HG03565 (cell line): Measurements from ENCODE around the gene FAM98C.
A peak's percentile ranks its signal among the peaks of the same experiment; 100 is the strongest.
"Not testable (repeated sequence)": the region's sequence is repeated elsewhere in the genome, so short reads cannot be mapped to it uniquely, and the experiment has no call there.

Experiments
- ATAC-seq: cut with Tn5 transposase; IDR thresholded peaks from one replicate; pipeline ENCODE4 v1.9.1; 2021; ENCODE audit warnings: mild to moderate bottlenecking, moderate library complexity; ENCODE audit not compliant: unreplicated experiment

FAM98C gene

DNA sequence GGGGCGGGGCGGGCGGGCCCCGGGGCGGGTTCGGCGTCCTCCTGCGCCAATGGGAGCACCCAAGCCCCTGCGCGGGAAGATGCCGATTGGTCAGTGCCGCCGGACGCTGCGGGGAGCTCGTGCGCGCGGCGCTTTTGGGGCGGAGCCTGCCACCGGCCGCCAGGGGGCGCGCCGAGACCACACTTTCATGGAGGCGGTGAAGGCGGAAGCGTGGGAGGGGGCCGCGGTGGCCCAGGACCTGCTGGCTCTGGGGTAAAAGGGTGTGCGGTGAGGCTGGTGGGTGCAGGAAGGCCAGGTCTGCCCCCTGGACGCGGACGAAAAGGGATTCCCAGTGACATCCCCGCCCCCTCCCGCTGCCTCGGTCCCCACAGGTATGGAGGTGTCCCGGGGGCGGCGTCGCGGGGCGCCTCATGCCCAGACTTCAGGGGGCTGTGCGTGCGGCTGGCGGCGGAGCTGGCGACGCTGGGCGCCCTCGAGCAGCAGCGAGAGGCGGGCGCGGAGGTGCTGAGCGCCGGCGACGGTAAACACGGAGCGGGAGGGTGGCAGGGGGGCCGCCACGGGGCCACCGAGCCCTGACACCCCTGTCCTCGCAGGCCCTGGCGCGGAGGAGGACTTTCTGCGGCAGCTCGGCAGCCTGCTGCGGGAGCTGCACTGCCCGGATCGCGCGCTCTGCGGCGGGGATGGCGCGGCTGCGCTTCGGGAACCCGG is at the start of gene FAM98C:
Gene FAM98C (plus strand): TSS at position 127 of the 708 bp plus-strand sequence. CDS start 61 bp downstream, at position 188.
- peak; percentile 88 for ATAC-seq

DNA sequence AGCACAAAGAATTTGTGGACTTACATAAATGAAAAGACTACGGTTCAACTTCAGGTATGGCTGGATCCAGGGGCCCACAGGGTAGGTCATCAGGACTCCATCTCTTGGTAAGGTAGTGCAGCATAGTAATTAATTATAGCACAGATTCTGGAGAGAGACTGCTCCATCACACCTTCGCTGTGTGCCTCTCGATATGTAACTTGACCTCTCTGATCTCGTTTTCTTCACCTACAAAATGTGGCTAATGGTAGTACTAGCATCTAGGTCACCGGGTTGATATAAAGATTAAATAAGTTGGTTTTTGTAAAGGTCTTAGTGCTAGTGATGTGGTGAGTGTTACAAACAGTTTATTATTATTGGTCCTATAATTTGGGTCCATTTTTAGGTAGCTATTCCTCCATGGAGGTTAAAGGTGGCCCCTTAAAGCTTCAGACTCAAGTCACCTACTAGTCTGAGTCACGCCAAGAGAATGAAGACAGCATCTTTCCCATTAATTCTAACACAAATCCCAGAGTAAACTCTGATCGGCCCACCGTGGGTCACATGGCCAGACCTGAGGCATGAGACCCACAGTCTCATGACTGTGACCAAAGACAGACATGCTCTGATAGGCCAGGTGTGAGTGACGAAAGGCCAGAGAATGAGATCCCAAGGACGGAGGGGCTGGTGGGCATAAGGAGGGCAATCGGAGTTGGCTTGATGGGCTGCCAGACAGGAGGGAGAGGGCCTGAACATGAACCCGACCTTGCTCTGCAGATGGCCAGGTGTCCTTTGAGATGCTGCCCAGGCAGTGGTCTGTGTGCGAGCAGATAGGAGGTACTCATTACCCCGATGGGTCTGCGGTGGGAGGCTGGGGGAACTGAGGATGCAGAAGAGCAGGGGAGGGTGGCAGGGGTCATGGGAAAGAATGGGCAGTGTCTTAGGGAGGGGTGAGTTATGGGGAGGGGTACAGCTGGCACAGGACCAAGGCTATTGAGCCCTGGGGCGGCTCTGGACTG is 46.9 kb upstream of the FAM98C start:
- no peak for ATAC-seq

DNA sequence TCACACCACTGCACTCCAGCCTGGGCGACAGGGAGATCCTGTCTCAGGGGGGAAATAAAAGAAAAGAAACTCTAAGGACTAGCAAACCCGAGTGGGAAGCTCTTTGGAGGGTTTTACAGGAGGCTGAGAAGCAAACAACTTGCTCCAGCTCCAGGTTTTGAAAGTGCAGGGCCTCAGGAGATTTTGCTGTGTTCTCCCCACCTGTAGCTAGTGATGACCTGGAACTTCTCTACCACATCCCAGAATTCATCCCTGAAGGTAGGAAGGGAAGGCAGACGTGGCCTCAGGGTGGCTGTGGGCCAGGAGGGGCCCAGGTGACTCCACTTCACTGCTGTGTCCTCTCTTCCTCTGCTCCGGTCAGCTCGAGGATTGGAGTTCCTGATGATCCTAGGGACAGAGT is 44.8 kb upstream of the FAM98C start:
- ATAC-seq, result no peak

DNA sequence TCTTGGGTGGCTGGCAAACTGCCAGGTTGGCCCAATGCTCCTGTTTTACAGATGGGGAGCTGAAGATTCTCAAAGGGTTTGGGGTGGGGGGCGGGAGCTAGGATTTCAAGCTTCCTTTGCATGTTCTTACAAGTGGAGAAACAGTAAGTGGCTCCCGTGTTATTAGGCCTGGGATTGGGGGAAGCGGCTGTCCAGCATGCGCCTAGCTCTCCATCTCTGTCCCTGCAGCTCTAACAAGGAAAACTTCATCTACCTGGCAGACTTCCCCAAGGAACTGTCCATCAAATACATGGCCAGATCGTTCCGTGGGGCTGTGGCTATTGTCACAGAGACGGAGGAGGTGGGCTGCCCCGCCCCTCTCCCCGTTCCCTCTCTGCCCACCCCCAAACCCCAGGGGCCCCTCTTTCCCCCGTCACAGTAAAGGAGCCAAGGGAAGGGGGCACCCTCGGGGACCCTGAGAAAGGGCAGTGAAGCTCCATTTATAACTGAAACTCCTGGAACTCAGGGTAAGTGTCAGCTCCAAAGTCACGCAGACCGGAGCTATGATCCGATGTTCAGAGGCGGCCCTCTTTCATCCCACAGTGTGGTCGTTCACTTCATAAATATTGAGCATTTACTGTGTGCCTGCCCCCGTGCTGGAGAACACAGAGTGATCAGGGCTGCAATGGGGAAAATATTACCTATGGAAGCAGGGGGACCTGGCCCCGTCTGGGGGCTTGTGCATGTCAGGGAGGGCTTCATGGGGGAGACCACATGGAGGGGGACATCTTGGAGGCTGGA is 43.5 kb upstream of the FAM98C start:
- ATAC-seq, result no peak

DNA sequence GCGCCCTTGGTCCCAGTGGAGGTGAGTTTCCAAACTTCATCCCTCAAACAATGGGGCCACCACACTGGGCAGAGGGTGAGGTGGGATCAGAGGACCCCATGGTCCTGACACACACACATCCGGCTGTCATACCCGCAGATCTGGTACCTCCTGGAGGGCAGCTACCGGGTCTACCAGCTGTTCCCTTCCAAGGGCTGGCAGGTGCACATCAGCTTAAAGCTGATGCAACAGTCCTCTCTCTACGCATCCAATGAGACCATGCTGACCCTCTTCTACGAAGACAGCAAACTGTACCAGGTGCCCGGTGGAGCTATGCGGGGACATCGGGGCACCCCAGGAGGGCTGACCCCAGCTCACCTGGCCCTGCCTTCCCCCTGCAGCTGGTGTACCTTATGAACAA is 42.5 kb upstream of the FAM98C start:
- ATAC-seq, result no peak

DNA sequence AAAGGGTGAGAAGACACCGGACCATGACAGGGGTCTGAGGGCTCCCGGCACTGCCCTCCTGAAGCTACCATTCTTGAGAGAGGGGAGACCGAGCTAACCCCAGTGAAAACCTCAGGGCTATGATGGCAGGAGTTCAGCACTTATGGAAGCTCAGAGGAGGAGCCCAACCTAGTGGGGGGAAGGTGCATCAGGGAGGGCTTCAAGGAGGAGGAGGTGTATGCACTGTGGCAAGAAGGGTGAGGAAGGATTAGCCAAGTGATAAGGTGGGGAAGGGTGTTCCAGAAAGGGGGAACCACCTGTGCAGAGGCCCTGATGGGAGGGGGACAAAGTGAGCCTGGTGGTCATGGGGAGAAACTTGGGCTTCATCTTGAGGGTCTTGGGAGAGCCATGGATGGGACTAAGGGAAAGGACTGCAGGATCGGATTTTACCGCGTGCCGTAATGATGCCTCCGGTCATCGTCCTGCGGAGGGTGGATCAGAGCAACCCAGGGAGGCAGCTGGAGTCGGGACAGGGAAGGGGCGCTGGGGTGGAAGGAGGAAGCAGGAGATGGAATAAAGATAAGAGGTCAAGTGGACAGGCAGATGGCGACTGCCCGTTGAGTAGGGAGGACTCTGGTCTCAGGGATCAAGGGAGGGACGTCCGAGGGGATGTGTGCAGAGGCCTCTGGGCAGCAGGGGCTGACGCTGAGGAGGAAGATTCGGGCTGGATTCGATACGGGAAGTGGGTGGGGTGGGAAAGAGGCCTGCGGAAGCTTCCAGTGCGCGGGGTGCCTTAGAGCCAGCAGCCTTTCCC is 41.9 kb upstream of the FAM98C start:
- ATAC-seq, result no peak

DNA sequence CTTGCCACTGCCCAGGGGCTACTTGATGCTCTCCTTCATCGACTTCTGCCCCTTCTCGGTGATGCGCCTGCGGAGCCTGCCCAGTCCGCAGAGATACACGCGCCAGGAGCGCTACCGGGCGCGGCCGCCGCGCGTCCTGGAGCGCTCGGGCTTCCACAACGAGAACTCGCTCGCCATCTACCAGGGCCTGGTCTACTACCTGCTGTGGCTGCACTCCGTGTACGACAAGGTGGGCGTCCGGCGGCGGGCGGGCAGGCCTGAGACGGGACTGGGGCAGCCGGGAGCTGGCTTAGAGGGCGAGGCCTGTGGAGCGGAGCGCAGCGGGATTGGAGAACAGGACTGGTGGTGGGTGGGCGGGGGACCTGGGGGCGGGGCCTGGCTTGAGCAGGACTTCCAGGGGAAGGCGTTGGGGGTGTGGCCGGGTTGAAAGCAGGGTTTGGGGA is 41.2 kb upstream of the FAM98C start:
- ATAC-seq, result no peak

DNA sequence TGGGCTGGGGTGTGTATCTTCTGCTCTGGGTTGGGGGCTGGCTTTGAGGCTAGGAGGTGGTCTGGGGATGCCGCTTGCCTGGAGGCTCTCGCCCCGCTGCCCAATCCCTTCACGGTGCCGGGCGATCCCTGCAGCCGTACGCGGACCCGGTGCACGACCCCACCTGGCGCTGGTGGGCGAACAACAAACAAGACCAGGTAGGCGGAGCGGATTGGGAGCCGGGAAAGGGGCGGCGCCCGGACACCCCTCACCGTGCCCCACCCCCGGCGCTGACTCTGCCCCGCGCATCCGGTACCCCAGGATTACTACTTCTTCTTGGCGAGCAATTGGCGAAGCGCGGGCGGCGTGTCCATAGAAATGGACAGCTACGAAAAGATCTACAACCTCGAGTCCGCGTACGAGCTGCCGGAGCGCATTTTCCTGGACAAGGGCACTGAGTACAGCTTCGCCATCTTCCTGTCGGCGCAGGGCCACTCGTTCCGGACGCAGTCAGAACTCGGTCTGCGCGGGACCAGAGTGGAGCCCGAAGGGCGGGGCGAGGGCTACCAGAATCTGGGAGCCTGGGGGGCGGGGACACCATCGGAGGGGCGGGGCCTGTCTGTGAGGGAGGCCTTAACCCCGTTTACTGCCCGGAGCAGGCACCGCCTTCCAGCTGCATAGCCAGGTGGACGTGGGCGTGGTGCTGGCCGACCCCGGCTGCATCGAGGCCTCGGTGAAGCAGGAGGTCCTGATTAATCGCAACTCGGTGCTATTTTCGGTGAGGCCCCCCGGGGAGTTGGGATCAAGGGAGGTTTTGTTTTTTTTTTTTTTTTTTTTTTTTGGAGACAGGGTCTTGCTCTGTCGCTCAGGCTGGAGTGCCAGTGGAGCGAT is 40.6 kb upstream of the FAM98C start:
- no peak for ATAC-seq

DNA sequence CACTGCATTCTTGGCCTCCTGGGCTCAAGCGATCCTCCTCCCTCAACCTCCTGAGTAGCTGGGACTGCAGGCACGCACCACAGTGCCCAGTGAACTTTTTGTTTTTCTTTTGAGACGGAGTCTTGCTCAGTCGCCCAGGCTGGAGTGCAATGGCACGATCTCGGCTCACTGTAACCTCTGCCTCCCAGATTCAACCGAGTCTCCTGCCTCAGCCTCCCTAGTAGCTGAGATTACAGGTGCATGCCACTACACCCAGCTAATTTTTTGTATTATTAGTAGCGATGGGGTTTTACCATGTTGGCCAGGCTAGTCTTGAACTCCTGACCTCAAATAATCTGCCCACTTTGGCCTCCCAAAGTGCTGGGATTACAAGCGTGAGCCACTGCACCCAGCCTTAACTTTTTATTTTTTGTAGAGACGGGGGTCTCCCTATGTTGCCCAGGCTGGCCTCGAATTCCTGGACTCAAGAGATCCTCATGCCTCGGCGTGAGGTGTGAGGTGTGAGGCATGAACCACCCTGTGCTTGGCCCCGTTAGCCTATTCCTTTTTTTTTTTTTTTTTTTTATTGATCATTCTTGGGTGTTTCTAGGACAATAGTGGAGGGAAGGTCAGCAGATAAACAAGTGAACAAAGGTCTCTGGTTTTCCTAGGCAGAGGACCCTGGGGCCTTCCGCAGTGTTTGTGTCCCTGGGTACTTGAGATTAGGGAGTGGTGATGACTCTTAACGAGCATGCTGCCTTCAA is 39.8 kb upstream of the FAM98C start:
- ATAC-seq, result not testable (repeated sequence)

DNA sequence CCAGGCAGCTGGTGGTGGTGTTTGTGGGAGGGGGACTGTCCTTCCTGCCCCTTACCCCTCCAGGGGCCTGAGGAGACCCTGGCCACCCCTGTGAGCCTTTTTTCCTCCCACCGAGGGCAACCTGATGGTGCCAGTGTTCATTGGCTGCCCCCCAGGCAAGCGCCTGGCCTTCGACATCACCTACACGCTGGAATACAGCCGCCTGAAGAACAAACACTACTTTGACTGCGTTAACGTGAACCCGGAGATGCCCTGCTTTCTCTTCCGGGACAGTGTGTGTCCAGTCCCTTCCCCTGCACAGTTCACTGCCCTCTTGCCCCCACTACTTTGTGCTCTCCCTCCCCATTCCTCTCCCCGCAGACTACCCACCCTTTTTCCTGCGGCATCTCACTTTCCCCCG is 35.9 kb upstream of the FAM98C start:
- no peak for ATAC-seq

DNA sequence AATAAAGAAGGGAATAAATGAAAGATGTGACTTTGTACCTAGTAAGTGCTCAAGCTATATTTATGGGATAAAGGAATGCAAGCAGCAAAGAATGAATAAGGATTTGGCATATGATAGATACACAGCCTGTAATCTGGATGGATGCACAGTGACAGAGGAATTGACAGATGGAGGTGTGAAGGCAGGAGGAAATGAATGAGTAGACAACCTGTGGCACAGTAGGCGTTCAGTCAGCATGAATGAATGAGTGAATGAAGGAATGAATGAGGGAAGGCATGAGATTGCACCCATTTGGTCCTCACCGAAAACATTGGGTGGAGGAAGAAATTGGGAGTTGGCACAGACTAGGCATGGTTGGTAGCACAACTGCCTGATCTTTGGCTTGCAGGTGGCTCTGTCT is 33.3 kb upstream of the FAM98C start:
- ATAC-seq, result no peak

DNA sequence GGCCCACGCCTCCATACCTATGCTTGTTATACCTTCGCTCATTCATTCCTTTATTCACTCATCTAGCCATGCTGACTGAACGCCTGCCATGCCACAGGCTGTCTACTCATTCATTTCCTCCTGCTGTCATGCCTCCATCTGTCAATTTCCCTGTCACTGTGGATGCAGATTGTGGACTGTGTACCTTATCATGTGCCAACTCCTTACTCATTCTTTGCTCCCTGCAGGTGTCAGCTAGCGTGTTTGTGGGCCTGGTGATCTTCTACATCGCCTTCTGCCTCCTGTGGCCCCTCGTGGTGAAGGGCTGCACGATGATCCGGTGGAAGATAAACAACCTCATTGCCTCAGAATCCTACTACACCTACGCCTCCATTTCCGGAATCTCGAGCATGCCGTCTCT is 32.6 kb upstream of the FAM98C start:
- ATAC-seq, result no peak

DNA sequence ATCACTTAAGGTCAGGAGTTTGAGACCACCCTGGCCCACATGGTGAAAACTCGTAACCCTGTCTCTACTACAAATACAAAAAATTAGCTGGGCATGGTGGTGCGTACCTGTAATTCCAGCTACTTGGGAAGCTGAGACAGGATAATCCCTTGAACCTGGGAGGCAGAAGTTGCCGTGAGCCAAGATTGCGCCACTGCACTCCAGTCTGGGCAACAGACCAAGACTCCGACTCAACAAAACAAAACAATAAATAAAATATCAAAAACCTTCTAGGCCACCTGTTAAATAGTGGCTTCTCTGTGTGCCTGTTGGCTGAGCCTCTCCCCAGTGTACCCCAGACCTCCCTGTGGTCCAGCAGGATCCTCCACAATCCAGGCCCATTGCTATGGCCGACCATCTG is 31.8 kb upstream of the FAM98C start:
- ATAC-seq, result no peak

DNA sequence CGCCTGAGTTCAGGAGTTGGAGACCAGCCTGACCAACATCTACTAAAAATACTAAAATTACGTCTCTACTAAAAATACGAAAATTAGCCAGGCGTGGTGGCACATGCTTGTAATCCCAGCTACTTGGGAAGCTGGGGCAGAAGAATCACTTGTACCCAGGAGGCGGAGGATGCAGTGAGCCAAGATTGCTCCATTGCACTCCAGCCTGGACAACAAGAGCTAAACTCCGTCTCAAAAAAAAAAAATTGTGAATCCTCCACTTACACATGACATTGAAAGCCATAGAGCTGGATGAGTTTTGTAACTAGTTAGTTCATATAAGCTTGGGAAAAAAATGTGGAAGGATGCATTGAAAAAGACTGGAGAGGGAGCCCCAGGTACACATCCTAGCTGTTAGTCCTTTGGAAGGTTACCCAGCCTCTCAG is 29.0 kb upstream of the FAM98C start:
- no peak for ATAC-seq

DNA sequence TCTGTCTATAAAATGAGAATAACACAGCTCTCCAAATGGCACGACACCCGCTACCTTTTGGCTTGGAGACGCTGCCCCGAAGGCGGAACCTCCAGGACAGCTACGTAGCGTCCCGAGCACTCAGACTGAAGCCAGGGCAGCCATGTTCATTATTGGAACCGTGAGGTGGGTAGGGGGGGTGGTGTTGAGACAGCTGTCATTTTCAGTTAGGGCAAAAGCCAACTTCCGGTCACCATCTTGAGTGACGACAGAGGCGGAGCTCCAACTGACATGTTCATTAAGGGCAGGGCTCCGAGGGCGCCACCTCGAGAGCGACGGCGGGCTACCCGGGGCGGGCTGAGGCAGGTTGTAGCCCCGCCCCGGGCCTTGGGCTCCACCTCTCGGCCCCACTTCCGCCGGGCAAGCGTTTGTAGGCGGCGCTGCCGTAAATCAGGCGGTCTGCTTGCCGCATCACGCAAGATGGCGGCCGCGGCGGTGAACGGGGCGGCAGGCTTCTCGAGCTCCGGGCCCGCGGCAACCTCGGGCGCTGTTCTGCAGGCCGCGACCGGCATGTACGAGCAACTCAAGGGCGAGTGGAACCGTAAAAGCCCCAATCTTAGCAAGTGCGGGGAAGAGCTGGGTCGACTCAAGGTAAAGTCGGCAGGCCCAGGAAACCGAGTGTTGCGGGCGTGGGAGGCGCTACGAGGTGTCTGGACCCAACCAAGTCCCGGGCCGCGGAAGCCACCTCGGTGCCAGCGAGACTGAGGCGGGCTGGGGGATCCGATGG is 28.4 kb upstream of the FAM98C start, which contains the start of gene PSMD8:
Gene PSMD8 (plus strand): TSS at position 240 of the 766 bp plus-strand sequence. CDS start 31 bp downstream, at position 271.
- ATAC-seq, result peak; percentile 88

DNA sequence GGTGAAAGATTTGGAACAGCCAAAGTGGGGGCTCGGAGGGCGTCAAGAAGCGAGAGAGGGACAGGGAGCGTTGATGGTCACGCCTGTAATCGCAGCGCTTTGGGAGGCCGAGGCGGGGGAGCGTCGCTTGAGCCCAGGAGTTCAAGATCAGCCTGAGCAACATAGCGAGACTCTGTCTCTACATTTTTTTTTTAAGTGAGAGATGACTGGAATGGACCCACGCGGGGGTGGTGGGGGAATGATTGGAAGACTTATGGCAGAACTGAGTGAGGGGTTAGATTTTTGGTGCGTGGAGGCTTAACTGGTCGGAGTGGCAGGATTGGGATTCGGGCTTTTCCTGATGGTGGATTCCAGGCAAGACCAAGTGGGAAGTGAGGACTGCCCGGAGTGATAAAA is 27.8 kb upstream of the FAM98C start:
- ATAC-seq, result no peak

DNA sequence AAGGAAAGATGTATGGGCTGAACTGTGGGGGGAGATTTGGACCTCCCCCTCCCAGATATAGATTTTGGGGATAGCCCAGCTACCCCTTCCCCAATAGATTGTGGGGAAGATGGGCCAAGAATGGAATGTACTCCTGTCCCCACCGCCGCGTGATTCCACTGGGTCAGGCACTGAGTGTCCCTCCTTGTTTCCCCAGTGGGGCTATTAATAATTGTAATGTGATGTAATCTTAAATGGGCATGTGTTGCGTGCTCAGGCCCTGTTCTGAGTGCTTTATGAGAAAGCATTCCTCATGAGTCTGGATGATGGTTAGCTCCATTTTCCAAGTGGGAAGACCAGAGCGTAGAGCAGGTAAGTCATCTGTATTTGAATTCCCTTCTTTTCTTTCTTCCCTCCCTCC is 27.1 kb upstream of the FAM98C start:
- no peak for ATAC-seq

DNA sequence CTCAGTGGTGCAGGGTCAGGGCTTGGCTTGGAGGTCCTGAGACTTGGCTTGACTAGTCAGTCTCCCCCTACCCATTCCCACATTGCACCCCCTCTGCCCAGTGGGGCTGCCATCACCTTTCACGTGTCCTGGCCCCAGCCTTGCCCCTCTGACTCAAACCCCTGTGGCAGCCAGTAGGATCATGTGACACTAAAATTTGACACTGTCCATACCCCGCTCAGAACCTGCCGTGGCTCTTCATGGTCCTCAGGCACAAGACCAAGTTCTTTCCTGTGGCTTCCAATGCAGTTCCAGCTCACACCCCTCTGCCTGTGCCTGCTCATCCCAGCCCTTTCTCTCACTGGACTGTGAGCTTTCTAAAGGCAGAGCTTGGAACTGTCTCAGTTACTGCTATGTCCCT is 26.3 kb upstream of the FAM98C start:
- ATAC-seq, result no peak
